ENCODE results near the gene RNF214.

DNA sequence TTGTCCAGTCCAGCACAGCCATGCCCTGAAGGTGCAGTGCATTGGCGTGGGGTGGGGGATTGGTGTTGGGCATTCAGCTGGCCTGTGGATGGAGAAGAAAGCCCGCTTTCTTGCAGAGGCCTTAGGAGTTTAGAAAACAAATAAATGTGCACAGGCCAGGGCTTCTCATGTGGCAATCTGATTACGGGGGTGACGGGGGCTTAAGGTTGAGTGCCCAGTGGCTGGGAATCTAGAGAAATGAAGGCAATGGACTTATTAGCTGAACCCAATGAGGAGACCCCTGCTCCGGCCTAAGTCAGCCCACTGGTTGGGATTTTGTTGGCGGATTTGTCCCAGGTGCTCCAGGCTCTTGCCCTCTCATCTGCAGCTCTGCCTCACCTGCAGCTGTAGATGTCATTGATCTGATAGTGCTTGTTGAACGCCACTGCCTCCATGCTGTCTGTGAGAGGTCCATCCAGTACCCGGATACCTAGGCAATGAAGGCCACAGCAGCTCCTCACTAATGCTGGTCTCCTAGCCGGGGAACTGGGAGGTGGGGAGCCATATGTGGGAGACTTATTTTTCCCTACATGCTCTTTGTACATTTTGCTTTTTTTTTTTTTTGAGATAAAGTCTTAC lies 6.8 kb upstream of the RNF214 start:
- TF ChIP-seq EZH2 (IDR thresholded peaks at IDR 0.05; ENCODE audit: low read depth): no peak
- no peak for TF ChIP-seq CTCF (conservative IDR thresholded peaks at IDR 0.05)
